ENCODE data around the gene SPATA20. TPM values are rescaled to one million over a fixed set of nuclear protein-coding genes. Genes with fewer than 3 reads are reported as not detected.

The SPATA20 gene
- total and polyA plus RNA-seq, 2 of the 13 experiments (the other 11 are each of a cell fraction or from before 2014, with no cell fraction given), result 36.1 to 64.8 TPM

GRCh38 chr17:50542795-50543774 is 3.9 kb upstream of the SPATA20 start (continued):
- TF ChIP-seq PATZ1 (CRISPR knock-in tag; IDR thresholded peaks at IDR 0.05), result peak; percentile 66
- no peak; the same call in 1 of the 2 replicates for TF ChIP-seq ZBTB39 (CRISPR knock-in tag; IDR thresholded peaks at IDR 0.05)
- TF ChIP-seq SOX5 (CRISPR knock-in tag; IDR thresholded peaks at IDR 0.05; ENCODE audit: borderline replicate concordance), result peak; percentile 91
- peak; percentile 89 for TF ChIP-seq RXRA (CRISPR knock-in tag; IDR thresholded peaks at IDR 0.05)
- 0 out of 2 replicates have a peak, but pooled peaks have one; percentile 54 for TF ChIP-seq MTF2 (CRISPR knock-in tag; IDR thresholded peaks at IDR 0.05; ENCODE audit: borderline replicate concordance)
- peak; percentile 78 for TF ChIP-seq ZFP91 (CRISPR knock-in tag; IDR thresholded peaks at IDR 0.05; ENCODE audit: borderline replicate concordance)
- TF ChIP-seq ZNF782 (CRISPR knock-in tag; IDR thresholded peaks at IDR 0.05; ENCODE audit: borderline replicate concordance), result no peak
- TF ChIP-seq IRX3 (CRISPR knock-in tag; IDR thresholded peaks at IDR 0.05; ENCODE audit: borderline replicate concordance, low read depth), result peak; percentile 73; the same call in 1 of the 2 replicates
- TF ChIP-seq PAXIP1 (CRISPR knock-in tag; conservative IDR thresholded peaks at IDR 0.05), result peak; percentile 95
- TF ChIP-seq RFX1 (IDR thresholded peaks at IDR 0.05), result no peak
- TF ChIP-seq DPF2 (CRISPR knock-in tag; IDR thresholded peaks at IDR 0.05; ENCODE audit: borderline replicate concordance, low read depth), result peak; percentile 64; the same call in 1 of the 2 replicates
- TF ChIP-seq PREB (CRISPR knock-in tag; IDR thresholded peaks at IDR 0.05), result no peak
- peak; percentile 65; the same call in 1 of the 2 replicates for TF ChIP-seq KLF12 (CRISPR knock-in tag; IDR thresholded peaks at IDR 0.05; ENCODE audit: borderline replicate concordance)
- no peak for TF ChIP-seq ZNF18 (CRISPR knock-in tag; IDR thresholded peaks at IDR 0.05; ENCODE audit: insufficient replicate concordance)

All from HepG2 (cell line).